GM18502 (cell line): Measurements from ENCODE around the gene ITGBL1.

Experiments
- ATAC-seq: cut with Tn5 transposase; IDR thresholded peaks from one replicate; pipeline ENCODE4 v1.9.1; 2021; ENCODE audit warnings: mild to moderate bottlenecking; ENCODE audit not compliant: unreplicated experiment, poor library complexity

The ITGBL1 gene

GRCh38 chr13:101450749-101451130 lies 1.7 kb upstream of the ITGBL1 start:
- ATAC-seq, result no peak

GRCh38 chr13:101451641-101452040 lies 834 bp upstream of the ITGBL1 start:
- ATAC-seq, result no peak

- peak; percentile 34 for ATAC-seq
Measured at GRCh38 chr13:101453784-101454201, 1.3 kb downstream of the ITGBL1 start.

- ATAC-seq, result no peak
Measured at GRCh38 chr13:101454767-101455166, 2.3 kb downstream of the ITGBL1 start.

GRCh38 chr13:101455863-101456262 lies 3.4 kb downstream of the ITGBL1 start:
- ATAC-seq, result no peak

- ATAC-seq, result no peak
Measured at GRCh38 chr13:101457176-101457575, 4.7 kb downstream of the ITGBL1 start.

- ATAC-seq, result no peak
Measured at GRCh38 chr13:101465877-101466276, 13.4 kb downstream of the ITGBL1 start.

GRCh38 chr13:101467415-101467814 lies 14.9 kb downstream of the ITGBL1 start:
- no peak for ATAC-seq

GRCh38 chr13:101473458-101473857 lies 21.0 kb downstream of the ITGBL1 start:
- ATAC-seq, result no peak

GRCh38 chr13:101474419-101474957 lies 22.0 kb downstream of the ITGBL1 start:
- ATAC-seq, result no peak

- ATAC-seq, result no peak
Measured at GRCh38 chr13:101475536-101475935, 23.1 kb downstream of the ITGBL1 start.

GRCh38 chr13:101481421-101481820 lies 28.9 kb downstream of the ITGBL1 start:
- no peak for ATAC-seq

- ATAC-seq, result no peak
Measured at GRCh38 chr13:101486708-101487437, 34.4 kb downstream of the ITGBL1 start.

- no peak for ATAC-seq
Measured at GRCh38 chr13:101487438-101487830, 35.0 kb downstream of the ITGBL1 start.

GRCh38 chr13:101488734-101489133 lies 36.3 kb downstream of the ITGBL1 start:
- ATAC-seq, result no peak

GRCh38 chr13:101489643-101490405 lies 37.3 kb downstream of the ITGBL1 start:
- no peak for ATAC-seq

- ATAC-seq, result no peak
Measured at GRCh38 chr13:101490406-101491015, 38.0 kb downstream of the ITGBL1 start.

- no peak for ATAC-seq
Measured at GRCh38 chr13:101492251-101492910, 39.9 kb downstream of the ITGBL1 start.

- ATAC-seq, result no peak
Measured at GRCh38 chr13:101493541-101493940, 41.1 kb downstream of the ITGBL1 start.

- ATAC-seq, result no peak
Measured at GRCh38 chr13:101499406-101499805, 46.9 kb downstream of the ITGBL1 start.

- no peak for ATAC-seq
Measured at GRCh38 chr13:101502618-101503017, 50.1 kb downstream of the ITGBL1 start.
